ENCODE measurements around the gene EIPR1. TPM values are rescaled to one million over a fixed set of nuclear protein-coding genes. Genes with fewer than 3 reads are reported as not detected.

Gene EIPR1
- total and polyA plus RNA-seq, 8 donors, result 4.3 to 12.5 (median 6.4) TPM

DNA sequence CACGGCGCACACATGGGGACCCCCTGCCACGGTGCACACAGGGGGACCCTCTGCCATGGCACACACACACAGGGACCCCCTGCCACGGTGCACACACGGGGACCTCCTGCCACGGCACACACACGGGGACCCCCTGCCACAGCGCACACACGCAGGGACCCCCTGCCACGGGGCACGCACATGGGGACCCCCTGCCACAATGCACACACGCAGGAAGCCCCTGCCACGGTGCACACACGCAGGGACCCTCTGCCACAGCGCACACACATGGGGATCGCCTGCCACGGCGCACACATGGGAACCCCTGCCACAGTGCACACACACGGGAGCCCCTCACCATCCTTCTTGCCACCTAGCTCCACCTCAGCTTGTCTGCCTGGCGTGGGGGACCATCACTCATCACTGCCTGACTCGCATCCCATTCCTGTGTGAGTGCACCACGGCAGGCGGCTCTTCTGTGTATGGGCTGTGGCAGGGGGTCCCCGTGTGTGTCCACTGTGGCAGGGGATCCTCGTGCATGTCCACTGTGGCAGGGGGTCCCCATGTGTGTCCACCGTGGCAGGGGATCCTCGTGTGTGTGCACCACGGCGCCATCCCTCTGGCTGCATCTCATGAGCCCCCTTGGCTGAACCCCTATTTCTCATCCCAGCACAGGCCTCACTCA lies 206.7 kb downstream of the EIPR1 start:
- no peaks in the 10 kb centered on the region for H3K4me1 ChIP-seq
- no peak for TF ChIP-seq CTCF (IDR thresholded peaks at IDR 0.05)
- ATAC-seq, result no peak
- no peak for FAIRE-seq
- no peaks in the 10 kb centered on the region for H3K27me3 ChIP-seq
- H3K9me3 ChIP-seq, result no peaks in the 10 kb centered on the region
- peak in 1 of 6 donors; percentile 41 for DNase-seq
- no peak overlapping the region for H3K27ac ChIP-seq
- intact Hi-C loops (cut with DNase I), result no loop called here
- no peaks in the 10 kb centered on the region for H3K36me3 ChIP-seq
- whole genome bisulfite sequencing, 2 donors, result 92 to 93% methylated on average over 28 to 29 of the region's 29 CpGs
- no peak overlapping the region for H3K4me3 ChIP-seq

- ATAC-seq (no peak), FAIRE-seq (no peak), DNase-seq (peak in 1 of 6 donors; percentile 30)
- intact Hi-C loops (cut with DNase I), result no loop called here
- Histone ChIP-seq H3K9me3 (no peaks in the 10 kb centered on the region), H3K4me3 (no peak overlapping the region), H3K27ac (no peak overlapping the region), H3K4me1 (no peaks in the 10 kb centered on the region), H3K27me3 (no peaks in the 10 kb centered on the region), H3K36me3 (no peaks in the 10 kb centered on the region)
- no peak for TF ChIP-seq CTCF (IDR thresholded peaks at IDR 0.05)
- WGBS, 2 donors, result 80 to 81% methylated on average over 20 of the region's 20 CpGs
Measured at GRCh38 chr2:3169106-3169870, 208.3 kb downstream of the EIPR1 start.

DNA sequence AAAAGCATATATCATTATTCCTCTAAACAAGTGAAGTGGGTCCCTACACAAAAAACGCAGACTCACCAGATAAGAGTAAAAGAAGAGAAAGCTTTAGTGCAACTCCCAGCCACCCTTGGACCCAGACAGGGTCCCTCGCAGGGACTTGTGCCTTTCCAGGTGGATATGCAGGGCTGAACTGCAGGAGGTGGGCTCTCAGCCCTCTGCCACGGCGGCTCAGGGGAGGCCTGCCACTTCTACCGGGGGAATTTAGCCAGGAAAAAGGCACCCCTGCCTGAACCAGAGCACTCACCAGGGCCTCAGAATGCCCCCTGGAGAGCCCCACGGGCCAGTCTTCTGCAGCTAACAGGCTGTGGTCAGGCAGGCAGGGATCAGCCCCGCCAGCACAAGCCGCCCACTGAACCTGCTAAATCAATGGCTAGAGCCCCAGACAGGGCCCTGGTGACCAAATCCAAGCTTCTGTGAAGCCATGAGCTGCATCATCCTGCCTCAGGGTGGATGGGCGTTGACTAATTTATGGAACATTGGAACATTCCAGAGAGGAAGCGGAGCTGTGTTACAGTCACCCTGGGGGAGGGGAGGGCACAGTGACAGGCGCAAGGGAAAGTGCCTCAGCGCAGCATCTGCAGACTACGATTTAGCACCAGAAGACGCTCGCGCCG lies 209.3 kb downstream of the EIPR1 start:
- H3K9me3 ChIP-seq, result no peaks in the 10 kb centered on the region
- H3K4me1 ChIP-seq, result no peaks in the 10 kb centered on the region
- no peak overlapping the region for H3K27ac ChIP-seq
- intact Hi-C loops (cut with DNase I), result no loop called here
- H3K4me3 ChIP-seq, result no peak overlapping the region
- no peak for ATAC-seq
- 77 to 80% methylated on average over 17 of the region's 17 CpGs for WGBS, 2 donors
- no peak for TF ChIP-seq CTCF (IDR thresholded peaks at IDR 0.05)
- peak in 1 of 6 donors; percentile 30 for DNase-seq
- no peaks in the 10 kb centered on the region for H3K27me3 ChIP-seq
- no peaks in the 10 kb centered on the region for H3K36me3 ChIP-seq
- no peak for FAIRE-seq

DNA sequence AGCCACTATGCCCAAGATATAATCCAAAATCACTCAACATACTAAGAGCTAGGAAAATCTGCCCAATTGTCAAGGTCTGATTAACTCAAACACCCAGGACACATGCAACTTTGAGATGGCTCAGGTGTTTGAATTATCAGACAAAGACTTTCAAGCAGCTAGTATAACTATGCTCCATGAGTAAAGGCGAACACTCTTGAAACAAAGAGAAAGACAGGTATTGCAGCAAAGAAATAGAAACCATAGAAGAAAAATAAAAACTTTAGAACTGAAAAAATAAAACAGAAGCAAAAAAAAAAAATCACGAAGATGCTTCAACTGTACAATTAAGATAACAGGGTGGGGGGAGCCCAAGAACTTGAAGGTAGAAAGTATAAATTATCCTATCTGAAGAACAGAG lies 214.2 kb downstream of the EIPR1 start:
- WGBS, 2 donors, result 91 to 96% methylated on average over 2 of the region's 2 CpGs
- Histone ChIP-seq H3K36me3 (no peaks in the 10 kb centered on the region), H3K9me3 (no peaks in the 10 kb centered on the region), H3K4me3 (no peak overlapping the region), H3K27me3 (no peaks in the 10 kb centered on the region), H3K27ac (no peak overlapping the region), H3K4me1 (no peaks in the 10 kb centered on the region)
- DNase-seq, result no peak
- no peak for TF ChIP-seq CTCF (IDR thresholded peaks at IDR 0.05)
- ATAC-seq, result no peak
- FAIRE-seq, result no peak
- intact Hi-C loops (cut with DNase I), result no loop called here

Measured in pancreas (tissue), 10 donors.